Esophagus muscularis mucosa (tissue), 3 donors: ENCODE data around the gene LRFN5.

Source experiments
- CTCF ChIP-seq, 3 experiments: fragments of 200-600 bp in 2 of 3; fragments of 450-650 bp in 1 of 3; sonication (generic) in 2 of 3; IDR thresholded peaks; one replicate each; pipeline ENCODE4 v1.5.1; 2017 to 2019; ENCODE audit warnings: antibody characterized with exemption in 3 of 3, mild to moderate bottlenecking in 2 of 3, moderate library complexity in 1 of 3
- POLR2A ChIP-seq: fragments of 450-650 bp; IDR thresholded peaks from one replicate; pipeline ENCODE4 v1.6.1; 2017; ENCODE audit warnings: antibody characterized with exemption, moderate library complexity, mild to moderate bottlenecking, low read depth

GRCh38 chr14:41766772-41767171, 160.1 kb downstream of the LRFN5 start:
- TF ChIP-seq POLR2A (no peak), CTCF (IDR thresholded peaks at IDR 0.05) (no peak)
